Measurements from ENCODE around the gene DAD1. TPM values are rescaled to one million over a fixed set of nuclear protein-coding genes. Genes with fewer than 3 reads are reported as not detected.
"Not testable (repeated sequence)": the region's sequence is repeated elsewhere in the genome, so short reads cannot be mapped to it uniquely, and the experiment has no call there.

The DAD1 gene
- polyA plus RNA-seq, 5 donors = 194 to 240 (median 203) TPM

DNA sequence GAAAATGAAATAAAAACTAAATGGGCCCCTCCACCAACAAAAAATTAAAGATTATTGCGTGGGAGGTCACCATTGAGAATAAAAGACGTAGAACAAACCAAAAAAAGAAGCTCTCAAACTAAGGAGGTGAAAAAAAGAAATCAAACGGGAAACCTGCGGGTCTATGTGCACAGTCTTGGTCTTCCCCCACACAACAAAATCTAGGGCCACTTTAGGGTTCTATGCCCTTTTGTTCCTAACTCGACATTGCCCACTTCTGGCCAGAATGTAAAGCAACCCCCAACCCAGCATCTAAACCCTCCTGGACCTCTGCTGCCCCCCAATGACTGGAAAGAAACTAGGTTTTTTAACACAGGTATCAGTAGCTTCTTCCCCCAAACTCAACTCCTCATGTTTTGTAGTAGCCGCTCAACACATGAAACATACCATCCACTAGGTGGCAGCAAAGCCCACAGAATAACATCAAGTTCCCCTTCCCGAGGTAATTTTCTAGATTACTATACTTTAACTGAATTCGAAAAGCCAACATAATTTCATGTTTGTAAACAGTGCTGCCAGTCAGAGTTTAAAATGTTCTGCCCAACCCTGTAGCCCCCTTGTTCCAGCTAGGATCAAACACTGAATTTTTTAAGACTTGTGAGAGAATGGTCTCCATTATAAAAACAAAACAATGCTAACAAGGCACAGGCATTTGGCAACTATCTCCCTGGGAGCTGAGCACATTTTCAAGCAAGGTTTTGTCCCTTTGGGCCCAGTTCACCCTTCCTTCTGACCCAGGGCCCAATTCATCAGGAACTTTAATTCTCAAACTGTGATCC lies 18.7 kb downstream of the DAD1 start:
- DNase-seq = peak; percentile 78 to 86

DNA sequence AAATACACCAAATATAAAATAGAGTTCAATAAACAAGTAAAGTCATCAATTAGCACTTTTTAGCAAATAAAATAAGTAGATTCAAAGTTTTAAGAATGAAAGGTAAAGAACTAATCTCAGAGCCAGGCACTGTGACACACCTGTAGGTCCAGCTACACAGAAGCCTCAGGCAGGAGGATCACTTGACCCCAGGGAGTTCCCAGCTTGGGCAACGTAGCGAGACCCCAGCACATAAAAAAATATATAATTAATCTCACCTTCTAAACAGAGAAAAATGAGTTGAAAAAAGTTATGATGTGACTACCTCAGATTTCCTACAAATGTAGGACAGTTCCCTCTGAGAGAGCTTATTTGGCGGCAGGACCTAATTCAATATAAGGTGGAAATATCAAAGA lies 19.3 kb downstream of the DAD1 start:
- no peak for DNase-seq

DNA sequence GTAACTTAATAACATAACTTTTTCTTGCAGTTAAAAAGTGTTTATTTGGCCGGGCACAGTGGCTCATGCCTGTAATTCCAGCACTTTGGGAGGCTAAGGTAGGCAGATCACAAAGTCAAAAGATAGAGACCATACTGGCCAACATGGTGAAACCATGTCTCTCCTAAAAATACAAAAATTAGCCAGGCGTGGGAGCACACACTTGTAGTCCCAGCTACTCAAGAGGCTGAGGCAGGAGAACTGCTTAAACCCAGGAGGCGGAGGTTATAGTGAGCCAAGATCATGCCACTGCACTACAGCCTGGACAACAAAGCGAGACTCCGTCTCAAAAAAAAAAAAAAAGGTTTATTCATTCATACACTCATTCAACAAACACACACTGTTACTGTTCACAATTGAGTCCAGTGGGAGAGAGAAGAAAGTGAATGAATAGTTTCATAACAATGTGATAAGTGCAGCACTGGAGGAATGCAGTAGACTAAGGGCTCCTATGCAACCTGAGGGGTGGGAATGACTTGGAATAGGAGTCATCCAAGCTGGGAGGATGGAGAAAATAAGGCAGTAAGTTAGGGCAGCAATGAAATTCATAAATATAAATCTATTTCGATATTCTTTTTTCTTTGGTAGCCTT lies 19.8 kb downstream of the DAD1 start:
- DNase-seq = no peak

DNA sequence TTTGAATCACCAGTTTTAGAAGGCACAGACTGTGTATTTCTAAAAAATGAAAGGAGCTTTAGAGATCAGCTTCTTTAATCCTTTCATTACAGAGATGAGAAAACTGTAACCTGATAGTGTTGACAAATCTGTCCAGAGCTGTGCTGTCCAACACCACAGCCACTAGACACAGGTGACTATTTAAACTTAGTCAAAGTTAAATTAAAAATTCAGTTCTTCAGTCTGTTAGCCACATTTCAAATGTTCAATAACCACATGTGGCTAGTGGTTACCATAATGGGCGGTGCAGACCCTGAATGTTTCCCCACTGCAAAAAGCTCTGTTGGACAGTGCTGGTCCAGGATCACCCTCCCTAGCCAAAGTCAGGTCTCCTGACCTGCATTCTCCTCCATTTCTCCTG lies 21.6 kb downstream of the DAD1 start:
- no peak for DNase-seq

DNA sequence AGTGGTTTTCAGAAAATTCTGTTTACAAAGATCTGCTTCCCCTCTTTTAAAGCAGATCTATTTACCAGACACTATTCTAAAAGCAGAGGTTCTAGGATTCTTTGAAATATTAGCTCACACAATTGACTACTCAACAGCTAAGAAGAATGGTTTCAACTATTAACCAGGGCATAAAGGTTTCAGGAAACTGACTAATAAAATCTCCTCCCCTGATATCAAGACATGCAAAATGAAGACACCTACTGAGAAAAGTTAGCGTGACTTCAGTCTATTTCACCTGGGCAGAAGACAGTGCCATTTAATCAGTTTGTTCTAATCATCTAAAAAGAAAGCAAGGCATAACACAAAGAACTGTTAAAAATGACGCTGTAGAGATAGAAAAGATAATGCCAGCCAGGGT lies 22.2 kb downstream of the DAD1 start:
- DNase-seq = no peak

DNA sequence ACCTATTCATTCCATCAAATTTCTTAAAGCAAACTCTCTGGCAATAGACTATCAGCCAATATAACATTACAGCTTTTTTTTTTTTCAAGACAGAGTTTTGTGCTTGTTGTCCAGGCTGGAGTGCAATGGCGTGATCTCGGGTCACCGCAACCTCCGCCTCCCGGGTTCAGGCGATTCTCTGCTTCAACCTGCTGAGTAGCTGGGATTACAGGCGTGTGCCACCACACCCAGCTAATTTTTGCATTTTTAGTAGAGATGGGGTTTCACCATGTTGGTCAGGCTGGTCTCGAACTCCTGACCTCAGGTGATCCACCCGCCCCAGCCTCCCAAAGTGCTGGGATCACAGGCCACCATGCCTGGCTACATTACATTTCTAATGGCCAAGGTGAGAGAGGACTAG lies 22.8 kb downstream of the DAD1 start:
- DNase-seq = not testable (repeated sequence)

DNA sequence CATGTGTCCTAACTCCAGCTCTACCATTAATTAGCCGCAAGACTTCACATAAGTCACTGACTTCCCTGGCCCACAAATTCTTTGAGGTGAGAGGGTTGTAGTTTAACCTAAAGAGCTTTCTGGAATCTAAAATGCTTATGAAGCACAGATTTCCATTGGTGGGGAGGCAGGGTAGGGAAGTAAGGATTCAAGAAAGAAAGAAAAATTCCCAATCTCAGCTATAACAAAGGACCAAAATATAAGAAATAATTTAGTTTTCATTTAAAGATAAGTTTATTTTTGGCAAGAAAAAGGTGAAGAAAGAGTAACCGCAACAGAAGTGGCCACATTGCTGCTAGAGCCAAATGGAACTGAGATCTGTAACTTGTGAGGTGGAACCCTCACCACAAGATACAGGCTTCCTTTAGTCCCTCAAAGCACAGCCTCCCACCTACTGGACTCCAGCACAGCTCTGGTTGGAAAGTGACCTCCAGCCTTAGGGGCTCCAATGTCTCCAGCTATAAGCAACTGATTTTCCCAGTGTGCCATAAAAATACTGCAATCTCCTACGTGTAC lies 23.6 kb downstream of the DAD1 start:
- no peak for DNase-seq

DNA sequence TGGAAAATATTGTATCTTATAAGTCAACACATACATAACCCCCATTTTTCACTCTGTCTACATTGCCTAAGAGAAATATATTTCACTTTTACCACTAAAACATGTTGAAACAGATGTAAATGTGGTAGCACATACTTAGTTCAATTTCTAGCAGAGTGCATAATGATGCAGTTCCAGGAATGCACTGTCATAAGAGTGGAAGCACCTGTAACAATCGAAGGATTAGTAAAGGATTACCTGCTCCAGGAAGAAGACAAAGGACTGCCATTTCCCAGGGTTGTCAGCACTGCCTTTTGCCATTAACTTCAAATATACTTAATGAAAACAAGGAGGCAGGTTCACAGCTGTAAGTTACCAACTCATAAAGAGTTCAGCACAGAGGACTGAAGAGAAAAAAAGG lies 24.6 kb downstream of the DAD1 start:
- no peak for DNase-seq

DNA sequence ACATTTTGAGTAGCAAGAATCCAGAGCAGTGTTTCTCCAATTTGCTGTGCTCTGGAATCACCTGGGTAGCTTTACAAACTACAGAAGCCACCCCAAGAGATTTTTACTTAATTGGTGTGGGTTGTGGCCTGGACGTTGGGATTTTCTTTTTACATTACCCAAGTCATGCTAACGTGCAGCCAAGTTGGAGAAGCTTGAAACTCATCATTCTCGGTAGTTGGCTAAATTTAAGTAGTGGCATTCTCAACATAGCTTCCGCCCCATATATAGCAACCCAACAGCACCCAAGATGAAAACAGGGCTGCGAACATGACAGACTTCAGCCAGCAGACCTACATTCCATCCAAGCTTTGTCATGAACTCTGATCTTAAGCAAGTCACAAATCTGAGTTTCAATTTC lies 25.0 kb downstream of the DAD1 start:
- no peak for DNase-seq

DNA sequence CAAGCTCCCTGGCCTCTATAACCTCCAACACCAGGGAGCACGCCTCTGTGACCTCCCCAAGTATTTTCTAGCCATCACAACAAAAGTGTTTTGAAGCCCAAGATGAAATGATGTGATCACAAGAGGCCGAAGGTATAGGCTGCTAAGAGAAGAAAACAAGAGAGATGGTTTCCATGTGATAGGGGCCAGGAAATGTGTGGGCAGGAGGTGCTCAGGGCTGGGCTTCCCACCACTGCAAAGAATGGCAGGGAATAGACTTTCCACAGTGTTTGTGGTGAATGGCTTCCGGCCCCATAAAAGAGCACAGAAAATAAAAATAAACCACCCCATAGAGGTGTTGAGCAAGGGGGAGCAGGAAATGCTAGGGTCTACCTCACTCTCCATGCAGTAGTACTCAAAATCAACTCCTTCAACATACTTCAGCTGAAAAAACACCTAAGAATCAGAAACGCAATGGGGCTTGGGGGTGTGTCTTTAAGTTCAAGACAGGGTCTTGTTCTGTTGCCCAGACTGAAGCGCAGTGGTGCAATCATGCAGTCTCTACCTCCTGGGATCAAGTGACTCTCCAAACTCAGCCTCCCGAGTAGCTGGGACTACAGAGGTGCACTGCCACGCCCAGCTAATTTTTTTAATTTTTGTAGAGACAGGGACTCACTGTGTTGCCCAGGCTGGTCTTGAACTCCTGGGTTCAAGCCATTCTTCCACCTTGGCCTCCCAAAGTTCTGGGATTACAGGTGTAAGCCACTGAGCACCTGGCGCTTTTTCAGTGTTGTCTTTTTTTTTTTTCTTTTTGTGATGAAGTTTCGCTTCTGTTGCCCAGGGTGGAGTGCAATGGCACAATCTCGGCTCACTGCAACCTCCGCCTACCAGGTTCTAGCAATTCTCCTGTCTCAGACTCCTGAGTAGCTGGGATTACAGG lies 27.1 kb downstream of the DAD1 start:
- DNase-seq = peak in 1 of 2 donors; percentile 48

DNA sequence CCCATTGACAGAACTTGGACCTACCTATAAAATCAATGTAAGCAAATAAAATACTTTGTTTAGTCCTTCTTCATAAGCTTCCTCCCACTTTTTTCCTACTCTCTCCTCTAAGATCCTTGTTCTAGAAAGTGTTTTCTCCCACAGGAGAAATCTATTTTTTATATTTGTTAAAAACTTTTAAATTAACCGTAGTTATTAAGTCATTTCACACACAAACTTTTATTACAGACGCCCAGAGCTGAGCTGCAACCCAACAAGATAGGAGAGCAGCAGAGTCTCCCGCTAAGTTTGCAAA lies 27.7 kb downstream of the DAD1 start:
- DNase-seq = no peak

DNA sequence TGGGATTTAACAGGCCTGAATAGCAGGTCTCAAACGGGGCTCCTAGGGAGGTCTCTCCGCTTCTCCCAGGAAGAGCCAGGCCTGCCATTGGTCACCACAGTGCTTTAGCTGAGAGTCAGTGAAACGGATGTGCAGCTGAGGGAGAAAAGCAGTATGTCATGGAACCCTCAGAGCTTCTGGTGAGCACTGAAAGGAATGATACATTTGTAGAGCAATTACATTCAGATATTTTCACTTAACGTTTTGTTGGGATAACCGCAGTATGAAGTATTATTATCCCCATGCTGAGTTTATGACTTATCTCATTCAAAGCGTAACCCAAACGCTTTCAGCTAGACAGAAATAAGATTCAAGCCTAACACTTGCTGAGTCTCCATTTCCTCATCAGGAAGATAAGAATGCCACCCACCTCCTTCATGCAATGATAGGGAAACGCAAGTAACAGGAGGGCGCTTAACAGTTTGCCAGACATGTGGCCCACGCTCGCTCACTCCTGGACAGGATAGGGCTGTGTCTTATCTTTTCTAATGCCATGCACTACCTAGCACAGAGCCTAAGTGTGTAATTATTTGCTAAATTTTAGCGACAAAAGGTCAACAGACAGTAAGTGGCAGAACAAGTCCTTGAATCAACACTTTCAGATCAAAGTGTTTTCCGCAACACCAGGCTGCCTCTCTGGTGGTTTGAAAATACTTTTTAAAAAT lies 28.2 kb downstream of the DAD1 start:
- peak in 1 of 2 donors; percentile 48 for DNase-seq

DNA sequence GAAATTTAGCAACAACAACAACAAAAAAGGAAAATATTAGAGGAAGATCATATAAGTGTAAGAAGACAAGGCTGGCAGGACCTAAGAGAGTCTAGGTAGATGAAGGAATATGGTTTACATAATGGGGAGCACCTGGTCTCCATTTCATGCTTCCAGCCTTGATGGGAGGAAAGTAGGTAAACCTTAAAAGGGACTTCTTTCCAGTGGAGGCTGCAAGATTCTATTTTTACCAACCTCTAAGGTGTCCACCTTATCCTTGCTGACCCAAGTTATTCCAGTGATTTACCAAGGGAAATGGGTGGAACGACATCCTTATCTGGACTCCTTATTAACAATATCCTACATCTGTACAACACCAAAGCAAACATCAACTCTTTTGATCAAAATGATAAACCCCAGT lies 30.0 kb downstream of the DAD1 start:
- DNase-seq = no peak

DNA sequence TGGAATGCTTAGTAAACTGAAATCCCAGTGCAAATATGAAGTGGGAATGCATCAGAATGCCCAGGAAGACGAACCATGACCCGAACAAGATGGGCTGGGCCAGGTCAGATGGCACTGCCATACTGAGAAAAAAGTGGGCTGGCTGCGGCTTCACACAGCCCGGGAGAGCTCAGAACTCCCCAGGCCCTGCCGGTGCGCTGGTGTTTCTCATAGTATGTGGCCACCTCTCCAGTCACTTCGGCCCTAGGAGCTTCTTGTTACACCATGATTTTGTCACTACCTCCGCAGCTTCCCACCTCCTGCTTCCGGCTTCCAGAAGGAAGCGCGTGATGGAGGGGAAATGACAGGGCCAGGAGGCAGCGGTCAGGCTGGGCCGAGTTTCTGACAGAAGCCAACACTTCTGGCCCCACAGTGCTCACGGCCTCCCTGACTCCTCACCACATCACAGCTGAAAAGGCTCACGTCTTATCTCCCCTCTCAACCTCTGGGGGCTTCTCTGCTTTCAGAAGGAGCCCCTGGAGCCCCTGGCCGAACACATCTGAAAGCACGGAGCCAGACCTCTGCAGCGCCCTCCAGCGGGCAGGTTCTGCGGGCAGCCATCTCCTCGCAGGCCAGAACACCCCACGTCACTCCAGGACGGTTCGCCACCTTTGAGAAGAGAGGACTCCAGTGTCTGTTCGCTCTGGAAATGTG lies 30.7 kb downstream of the DAD1 start:
- DNase-seq = no peak

DNA sequence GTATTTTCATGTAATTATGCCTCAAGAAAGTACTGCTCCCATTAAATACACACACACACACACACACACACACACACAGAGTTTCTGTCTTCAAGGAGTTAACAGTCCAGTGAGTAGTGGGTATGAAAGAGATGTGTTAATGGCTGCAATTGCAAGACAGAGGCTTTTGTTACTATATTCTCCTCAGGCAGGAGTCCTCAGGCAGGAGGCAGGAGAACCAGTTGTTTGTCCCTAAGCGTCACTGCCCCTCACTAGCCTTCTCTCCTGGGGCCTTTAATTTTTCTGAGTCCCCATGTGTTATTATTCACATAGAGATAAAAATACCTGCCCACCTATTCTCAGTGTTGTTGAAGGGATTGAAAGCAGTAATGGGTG lies 31.2 kb downstream of the DAD1 start:
- no peak for DNase-seq

DNA sequence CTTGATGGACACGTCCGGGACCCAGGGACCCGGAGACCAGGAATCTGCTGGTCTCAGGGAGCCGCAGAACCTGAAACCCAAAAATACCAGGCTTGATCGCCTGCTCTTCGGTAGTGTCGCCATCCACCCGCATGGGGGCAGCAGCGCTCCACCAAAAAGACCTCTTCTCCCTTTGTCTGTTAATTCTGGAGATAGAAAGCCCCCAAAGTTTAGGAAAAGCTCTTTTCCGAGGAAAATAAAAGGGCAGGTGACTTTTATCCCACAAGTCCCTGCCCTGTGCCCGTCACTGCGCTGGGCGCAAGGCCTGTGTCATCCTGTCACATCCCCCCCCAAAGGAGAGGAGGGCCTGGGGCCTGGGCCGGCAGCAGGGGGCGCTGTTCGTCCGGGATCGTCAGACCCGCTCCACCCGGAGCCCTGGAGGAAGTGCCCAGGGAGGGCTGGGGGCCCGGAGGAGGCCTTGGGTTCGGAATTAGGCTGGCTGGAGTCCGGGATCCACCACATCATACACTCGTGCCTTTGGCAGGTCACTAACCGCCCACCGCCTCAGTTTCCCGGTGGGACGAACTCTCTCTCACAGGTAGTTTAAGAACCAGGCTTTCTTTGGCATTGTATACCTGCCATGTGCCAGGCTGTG lies 31.9 kb downstream of the DAD1 start:
- peak; percentile 76 to 83 for DNase-seq

DNA sequence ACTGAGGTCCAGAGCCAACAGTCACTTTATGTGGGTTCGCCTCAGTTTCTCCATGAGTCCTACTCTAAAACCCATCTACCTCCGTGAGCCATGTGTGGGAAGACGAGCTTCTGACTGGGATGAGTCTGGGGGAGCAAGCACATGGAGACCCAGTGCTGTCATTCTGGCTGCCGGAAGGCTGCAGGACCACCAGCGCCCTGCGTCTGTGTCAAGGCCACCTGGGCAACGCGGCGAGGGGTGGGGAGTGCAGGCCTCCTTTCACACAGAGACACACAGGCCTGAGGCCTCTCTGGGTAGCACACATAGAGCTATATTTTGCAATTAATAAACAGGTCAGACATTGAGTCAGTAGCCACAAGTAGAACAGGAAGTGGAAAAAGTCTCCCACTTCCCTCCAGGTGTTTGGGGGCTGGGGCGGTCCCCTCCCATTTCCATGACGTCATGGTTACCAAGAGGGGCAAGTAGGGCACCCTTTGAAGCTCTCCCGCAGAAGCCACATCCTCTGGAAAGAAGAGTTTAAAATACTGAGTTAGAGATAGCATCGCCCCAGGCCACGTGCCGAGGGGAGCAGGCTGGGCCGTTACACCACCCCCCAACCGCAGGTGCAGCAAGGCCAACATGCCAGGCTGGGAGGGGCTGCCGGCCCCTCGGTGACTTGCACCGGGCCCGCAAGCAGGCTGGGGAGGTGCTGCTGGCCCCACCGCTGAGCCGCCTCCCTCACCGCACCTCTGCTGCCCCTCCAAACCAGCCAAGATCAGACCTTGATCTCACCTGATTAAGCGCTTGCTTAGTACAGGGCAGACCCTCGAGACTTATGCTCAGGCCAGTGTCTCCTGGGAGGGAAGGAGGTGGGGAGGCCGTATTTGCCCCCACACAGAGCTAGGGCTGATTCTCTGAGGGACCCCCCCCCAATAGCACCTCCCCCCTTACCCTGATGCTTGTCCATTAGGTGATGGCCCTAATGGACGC lies 32.7 kb downstream of the DAD1 start:
- no peak for DNase-seq

DNA sequence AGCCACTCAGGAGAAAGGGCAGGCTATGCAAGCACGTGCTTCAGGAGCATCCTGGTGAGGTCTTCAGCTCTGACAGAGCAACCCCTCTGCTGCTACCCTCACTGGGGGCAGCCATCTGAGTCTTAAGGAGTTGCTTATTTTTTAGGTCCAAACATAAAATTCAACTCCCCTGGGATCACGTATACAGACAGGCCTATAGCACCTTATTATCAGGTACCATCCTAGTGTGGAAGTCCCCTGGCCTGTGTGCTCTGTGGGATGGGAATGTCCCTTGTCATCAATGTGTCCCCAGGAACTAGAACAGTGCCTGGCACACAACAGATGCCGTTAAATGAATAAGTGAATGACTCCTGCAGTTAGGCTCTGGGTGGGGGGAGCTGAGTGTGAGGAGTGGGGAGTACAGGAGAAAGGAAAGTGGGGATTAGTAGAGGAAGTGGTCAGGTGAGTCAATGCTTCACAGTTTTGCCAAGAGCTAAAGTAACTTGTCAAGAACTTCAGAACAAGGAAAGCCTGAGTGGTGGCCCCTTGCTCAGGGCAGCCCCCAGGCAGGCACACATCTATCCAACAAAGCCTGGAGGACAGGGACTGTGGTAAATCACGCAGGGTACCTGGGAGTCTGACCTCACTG lies 33.5 kb downstream of the DAD1 start:
- DNase-seq = no peak

Data from right lung (tissue), 5 donors.